WTC11 (cell line): ENCODE results near the gene RAB40B. TPM values are rescaled to one million over a fixed set of nuclear protein-coding genes. Genes with fewer than 3 reads are reported as not detected.

Source experiments
- ATAC-seq: fragments of 200-7000 bp; cut with Tn5 transposase; 2 replicates; pipeline ENCODE4 v1.10.0; 2021; ENCODE audit warnings: mild to moderate bottlenecking, moderate library complexity
- CTCF ChIA-PET: fragments of 300-600 bp; sonication (Branson Sonifier 250); formaldehyde crosslinking; loops from one replicate; lab custom pipeline; 2021; ENCODE audit warnings: antibody characterized with exemption; lab: Charles Lee
- POLR2A ChIA-PET: fragments of 350-600 bp; sonication (Branson Sonifier 250); formaldehyde crosslinking; loops from one replicate; lab custom pipeline; 2021; ENCODE audit warnings: antibody characterized with exemption; lab: Charles Lee
- DNase-seq: peaks from one replicate; pipeline ENCODE4 v3.0.0; 2021; ENCODE audit warnings: low spot score
- H3K27ac Mint-ChIP-seq: 2 replicates; pipeline ENCODE4 v1.8.0; 2021; ENCODE audit warnings: mixed read lengths
- H3K27me3 Mint-ChIP-seq: 2 replicates; pipeline ENCODE4 v1.8.0; 2021; ENCODE audit warnings: low read depth, mild to moderate bottlenecking, moderate library complexity, mixed read lengths
- H3K36me3 Mint-ChIP-seq: 2 replicates; pipeline ENCODE4 v1.8.0; 2021; ENCODE audit warnings: mixed read lengths
- H3K4me1 Mint-ChIP-seq: 2 replicates; pipeline ENCODE4 v1.8.0; 2022; ENCODE audit warnings: mixed read lengths
- H3K4me3 Mint-ChIP-seq: 2 replicates; pipeline ENCODE4 v1.8.0; 2021; ENCODE audit warnings: mild to moderate bottlenecking, moderate library complexity, mixed read lengths
- H3K9me3 Mint-ChIP-seq: 2 replicates; pipeline ENCODE4 v1.8.0; 2021; ENCODE audit warnings: mixed read lengths
- ATF1 ChIP-seq: sonication (generic); formaldehyde crosslinking; IDR thresholded peaks from 2 replicates; pipeline ENCODE4 v1.8.1; 2023; ENCODE audit warnings: mild to moderate bottlenecking, moderate library complexity, missing genetic modification reagents
- CREB1 ChIP-seq: sonication (generic); formaldehyde crosslinking; IDR thresholded peaks from 2 replicates; pipeline ENCODE4 v1.8.0; 2023; ENCODE audit warnings: mild to moderate bottlenecking, missing genetic modification reagents
- ELF4 ChIP-seq: sonication (generic); formaldehyde crosslinking; IDR thresholded peaks from 2 replicates; pipeline ENCODE4 v1.8.1; 2022; ENCODE audit warnings: low read depth, mild to moderate bottlenecking, moderate library complexity, missing genetic modification reagents
- EMX1 ChIP-seq: fragments of 250-450 bp; sonication (Bioruptor Pico); IDR thresholded peaks from 2 replicates; pipeline ENCODE4 v1.8.0; 2021; ENCODE audit warnings: mild to moderate bottlenecking
- GTF2I ChIP-seq: fragments of 250-450 bp; sonication (Bioruptor Pico); conservative IDR thresholded peaks from 2 replicates; pipeline ENCODE4 v1.4.0; 2021; ENCODE audit warnings: mild to moderate bottlenecking
- IRF2 ChIP-seq: sonication (generic); formaldehyde crosslinking; IDR thresholded peaks from 2 replicates; pipeline ENCODE4 v1.8.0; 2022; ENCODE audit warnings: low read depth, missing genetic modification reagents, borderline replicate concordance
- SMAD3 ChIP-seq: sonication (generic); formaldehyde crosslinking; IDR thresholded peaks from 2 replicates; pipeline ENCODE4 v1.8.0; 2022; ENCODE audit warnings: missing genetic modification reagents, mild to moderate bottlenecking, borderline replicate concordance
- SOX15 ChIP-seq: fragments of 250-450 bp; sonication (Bioruptor Pico); IDR thresholded peaks from 2 replicates; pipeline ENCODE4 v1.9.0; 2021; ENCODE audit warnings: mild to moderate bottlenecking
- TP53 ChIP-seq: sonication (generic); formaldehyde crosslinking; IDR thresholded peaks from 2 replicates; pipeline ENCODE4 v1.8.1; 2023; ENCODE audit warnings: mild to moderate bottlenecking, missing genetic modification reagents
- ZNF138 ChIP-seq: sonication (generic); formaldehyde crosslinking; conservative IDR thresholded peaks from 2 replicates; pipeline ENCODE4 v1.8.1; 2022; ENCODE audit warnings: mild to moderate bottlenecking, moderate library complexity, missing genetic modification reagents
- ZNF232 ChIP-seq: sonication (generic); formaldehyde crosslinking; IDR thresholded peaks from 2 replicates; pipeline ENCODE4 v1.8.0; 2022; ENCODE audit warnings: mild to moderate bottlenecking, missing genetic modification reagents
- ZNF396 ChIP-seq: fragments of 250-450 bp; sonication (Bioruptor Pico); IDR thresholded peaks from 2 replicates; pipeline ENCODE4 v1.8.0; 2021; ENCODE audit warnings: mild to moderate bottlenecking, moderate library complexity, borderline replicate concordance
- ZNF416 ChIP-seq: fragments of 250-450 bp; sonication (Bioruptor Pico); IDR thresholded peaks from 2 replicates; pipeline ENCODE4 v1.9.0; 2021; ENCODE audit warnings: mild to moderate bottlenecking, inconsistent platforms
- total RNA-seq: library from RNA; stranded (reverse); gene quantifications from 3 replicates; pipeline ENCODE4 v1.2.3, GENCODE V29; 2021
- TF ChIP-seq, protein P1 (sequence below): sonication (generic); formaldehyde crosslinking; IDR thresholded peaks from 2 replicates; pipeline ENCODE4 v1.8.0; 2022; ENCODE audit warnings: missing genetic modification reagents
- TF ChIP-seq, protein P2 (sequence below): sonication (generic); formaldehyde crosslinking; IDR thresholded peaks from 2 replicates; pipeline ENCODE4 v1.8.0; 2023; ENCODE audit warnings: mild to moderate bottlenecking, missing genetic modification reagents
- TF ChIP-seq, protein P3 (sequence below): sonication (generic); formaldehyde crosslinking; conservative IDR thresholded peaks from 2 replicates; pipeline ENCODE4 v1.8.1; 2022; ENCODE audit warnings: mild to moderate bottlenecking, missing genetic modification reagents
- TF ChIP-seq, protein P4 (sequence below): sonication (generic); formaldehyde crosslinking; IDR thresholded peaks from 2 replicates; pipeline ENCODE4 v1.8.1; 2022; ENCODE audit warnings: low read depth, missing genetic modification reagents, borderline replicate concordance
- TF ChIP-seq, protein P5 (sequence below): sonication (generic); formaldehyde crosslinking; IDR thresholded peaks from 2 replicates; pipeline ENCODE4 v1.8.1; 2023; ENCODE audit warnings: mild to moderate bottlenecking, missing genetic modification reagents
- TF ChIP-seq, protein P6 (sequence below): sonication (generic); formaldehyde crosslinking; IDR thresholded peaks from 2 replicates; pipeline ENCODE4 v1.8.0; 2022; ENCODE audit warnings: mild to moderate bottlenecking, missing genetic modification reagents

Gene RAB40B
- total RNA-seq, 1 experiment from 2014 or later = 3.1 TPM

DNA sequence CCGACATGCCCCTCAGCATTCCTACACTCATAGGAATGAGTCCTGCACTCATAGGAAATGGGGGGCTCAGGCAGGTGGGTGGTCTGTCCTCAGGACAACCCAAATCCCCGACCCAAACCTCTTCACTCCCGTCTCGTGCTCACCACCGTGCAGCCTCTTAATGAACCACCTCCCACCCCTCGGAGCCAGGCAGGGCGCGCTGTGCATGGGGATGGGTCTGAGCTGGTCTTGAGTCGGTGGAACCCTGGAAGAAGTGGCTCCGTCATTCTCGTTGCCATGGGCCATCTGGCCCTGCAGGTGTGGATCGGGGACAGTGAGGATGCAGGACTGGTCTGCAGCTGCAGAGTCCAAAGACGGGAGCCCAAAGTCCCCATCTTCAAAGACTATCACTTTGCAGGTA lies 6.4 kb upstream of the RAB40B start:
- peaks cover 13% of the 10 kb centered on the region for H3K27me3 Mint-ChIP-seq
- no peak overlapping the region for H3K27ac Mint-ChIP-seq
- ChIA-PET CTCF (no interaction called here), POLR2A (no interaction called here)
- no peaks in the 10 kb centered on the region for H3K36me3 Mint-ChIP-seq
- no peaks in the 10 kb centered on the region for H3K4me1 Mint-ChIP-seq
- no peak overlapping the region for H3K4me3 Mint-ChIP-seq
- TF ChIP-seq EMX1 (CRISPR knock-in tag) = no peak
- no peak for TF ChIP-seq ZNF416 (CRISPR knock-in tag)
- no peak for TF ChIP-seq ZNF232 (CRISPR knock-in tag)
- TF ChIP-seq ZNF138 (CRISPR knock-in tag) = no peak
- TF ChIP-seq, protein P1, sequence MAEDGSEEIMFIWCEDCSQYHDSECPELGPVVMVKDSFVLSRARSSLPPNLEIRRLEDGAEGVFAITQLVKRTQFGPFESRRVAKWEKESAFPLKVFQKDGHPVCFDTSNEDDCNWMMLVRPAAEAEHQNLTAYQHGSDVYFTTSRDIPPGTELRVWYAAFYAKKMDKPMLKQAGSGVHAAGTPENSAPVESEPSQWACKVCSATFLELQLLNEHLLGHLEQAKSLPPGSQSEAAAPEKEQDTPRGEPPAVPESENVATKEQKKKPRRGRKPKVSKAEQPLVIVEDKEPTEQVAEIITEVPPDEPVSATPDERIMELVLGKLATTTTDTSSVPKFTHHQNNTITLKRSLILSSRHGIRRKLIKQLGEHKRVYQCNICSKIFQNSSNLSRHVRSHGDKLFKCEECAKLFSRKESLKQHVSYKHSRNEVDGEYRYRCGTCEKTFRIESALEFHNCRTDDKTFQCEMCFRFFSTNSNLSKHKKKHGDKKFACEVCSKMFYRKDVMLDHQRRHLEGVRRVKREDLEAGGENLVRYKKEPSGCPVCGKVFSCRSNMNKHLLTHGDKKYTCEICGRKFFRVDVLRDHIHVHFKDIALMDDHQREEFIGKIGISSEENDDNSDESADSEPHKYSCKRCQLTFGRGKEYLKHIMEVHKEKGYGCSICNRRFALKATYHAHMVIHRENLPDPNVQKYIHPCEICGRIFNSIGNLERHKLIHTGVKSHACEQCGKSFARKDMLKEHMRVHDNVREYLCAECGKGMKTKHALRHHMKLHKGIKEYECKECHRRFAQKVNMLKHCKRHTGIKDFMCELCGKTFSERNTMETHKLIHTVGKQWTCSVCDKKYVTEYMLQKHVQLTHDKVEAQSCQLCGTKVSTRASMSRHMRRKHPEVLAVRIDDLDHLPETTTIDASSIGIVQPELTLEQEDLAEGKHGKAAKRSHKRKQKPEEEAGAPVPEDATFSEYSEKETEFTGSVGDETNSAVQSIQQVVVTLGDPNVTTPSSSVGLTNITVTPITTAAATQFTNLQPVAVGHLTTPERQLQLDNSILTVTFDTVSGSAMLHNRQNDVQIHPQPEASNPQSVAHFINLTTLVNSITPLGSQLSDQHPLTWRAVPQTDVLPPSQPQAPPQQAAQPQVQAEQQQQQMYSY = no peak
- TF ChIP-seq GTF2I = no peak
- TF ChIP-seq SOX15 = no peak
- TF ChIP-seq CREB1 (CRISPR knock-in tag) = no peak
- no peaks in the 10 kb centered on the region for H3K9me3 Mint-ChIP-seq
- no peak for DNase-seq
- ATAC-seq = no peak

DNA sequence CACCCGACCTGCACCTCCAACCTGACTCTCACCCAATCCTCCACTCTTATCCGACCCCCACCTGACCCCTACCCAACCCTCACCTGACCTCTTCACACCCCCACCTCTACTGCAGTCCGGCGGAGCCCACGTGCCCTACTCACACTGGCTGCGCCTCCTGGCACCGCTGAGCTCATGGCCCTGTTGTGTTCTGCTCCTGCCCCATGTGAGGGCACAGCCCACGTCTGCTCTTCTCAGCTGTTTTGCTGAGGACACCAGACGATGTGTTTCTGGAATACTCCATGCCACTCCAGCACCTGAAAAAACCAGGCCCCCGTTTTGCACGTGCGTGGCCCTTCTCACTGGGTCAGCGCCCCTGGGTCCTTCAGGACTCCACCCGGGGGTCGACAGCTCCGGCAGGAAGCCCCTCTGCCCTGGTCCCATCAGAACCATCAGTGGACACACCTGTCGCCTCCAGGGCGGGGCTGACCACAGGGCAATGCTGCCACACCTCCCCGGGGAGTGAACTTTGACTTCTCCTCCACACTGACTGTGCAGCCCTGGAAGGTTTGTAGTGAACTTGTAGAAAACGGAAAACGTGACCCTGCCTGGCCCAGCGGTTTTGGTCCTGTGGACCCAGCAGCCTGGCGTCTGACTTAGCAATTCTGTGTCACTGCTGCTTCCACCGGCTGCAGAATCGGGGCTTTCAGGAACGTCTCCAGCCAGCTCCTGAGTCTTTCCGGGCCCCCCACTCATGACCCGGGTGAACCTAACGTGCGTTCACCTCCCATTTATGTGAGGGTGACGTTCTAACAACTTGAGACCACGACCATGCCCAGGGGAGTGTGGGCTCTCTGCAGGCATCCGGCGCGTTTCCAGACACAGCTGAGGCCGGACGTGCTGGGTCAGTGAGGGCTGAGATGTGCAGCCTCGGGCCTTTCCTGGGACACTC lies 5.7 kb upstream of the RAB40B start:
- Mint-ChIP-seq H3K4me3 (no peak overlapping the region), H3K27ac (no peak overlapping the region), H3K4me1 (no peaks in the 10 kb centered on the region), H3K9me3 (no peaks in the 10 kb centered on the region)
- CTCF ChIA-PET = no interaction called here
- no peak for ATAC-seq
- TF ChIP-seq, protein P2, sequence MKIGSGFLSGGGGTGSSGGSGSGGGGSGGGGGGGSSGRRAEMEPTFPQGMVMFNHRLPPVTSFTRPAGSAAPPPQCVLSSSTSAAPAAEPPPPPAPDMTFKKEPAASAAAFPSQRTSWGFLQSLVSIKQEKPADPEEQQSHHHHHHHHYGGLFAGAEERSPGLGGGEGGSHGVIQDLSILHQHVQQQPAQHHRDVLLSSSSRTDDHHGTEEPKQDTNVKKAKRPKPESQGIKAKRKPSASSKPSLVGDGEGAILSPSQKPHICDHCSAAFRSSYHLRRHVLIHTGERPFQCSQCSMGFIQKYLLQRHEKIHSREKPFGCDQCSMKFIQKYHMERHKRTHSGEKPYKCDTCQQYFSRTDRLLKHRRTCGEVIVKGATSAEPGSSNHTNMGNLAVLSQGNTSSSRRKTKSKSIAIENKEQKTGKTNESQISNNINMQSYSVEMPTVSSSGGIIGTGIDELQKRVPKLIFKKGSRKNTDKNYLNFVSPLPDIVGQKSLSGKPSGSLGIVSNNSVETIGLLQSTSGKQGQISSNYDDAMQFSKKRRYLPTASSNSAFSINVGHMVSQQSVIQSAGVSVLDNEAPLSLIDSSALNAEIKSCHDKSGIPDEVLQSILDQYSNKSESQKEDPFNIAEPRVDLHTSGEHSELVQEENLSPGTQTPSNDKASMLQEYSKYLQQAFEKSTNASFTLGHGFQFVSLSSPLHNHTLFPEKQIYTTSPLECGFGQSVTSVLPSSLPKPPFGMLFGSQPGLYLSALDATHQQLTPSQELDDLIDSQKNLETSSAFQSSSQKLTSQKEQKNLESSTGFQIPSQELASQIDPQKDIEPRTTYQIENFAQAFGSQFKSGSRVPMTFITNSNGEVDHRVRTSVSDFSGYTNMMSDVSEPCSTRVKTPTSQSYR (CRISPR knock-in tag) = no peak
- TF ChIP-seq ATF1 (CRISPR knock-in tag) (no peak), ELF4 (no peak), TP53 (CRISPR knock-in tag) (no peak), ZNF396 (CRISPR knock-in tag) (no peak), SMAD3 (CRISPR knock-in tag) (no peak), EMX1 (CRISPR knock-in tag) (no peak), CREB1 (CRISPR knock-in tag) (no peak), IRF2 (CRISPR knock-in tag) (no peak)
- TF ChIP-seq, protein P3, sequence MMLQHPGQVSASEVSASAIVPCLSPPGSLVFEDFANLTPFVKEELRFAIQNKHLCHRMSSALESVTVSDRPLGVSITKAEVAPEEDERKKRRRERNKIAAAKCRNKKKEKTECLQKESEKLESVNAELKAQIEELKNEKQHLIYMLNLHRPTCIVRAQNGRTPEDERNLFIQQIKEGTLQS = no peak
- TF ChIP-seq, protein P4, sequence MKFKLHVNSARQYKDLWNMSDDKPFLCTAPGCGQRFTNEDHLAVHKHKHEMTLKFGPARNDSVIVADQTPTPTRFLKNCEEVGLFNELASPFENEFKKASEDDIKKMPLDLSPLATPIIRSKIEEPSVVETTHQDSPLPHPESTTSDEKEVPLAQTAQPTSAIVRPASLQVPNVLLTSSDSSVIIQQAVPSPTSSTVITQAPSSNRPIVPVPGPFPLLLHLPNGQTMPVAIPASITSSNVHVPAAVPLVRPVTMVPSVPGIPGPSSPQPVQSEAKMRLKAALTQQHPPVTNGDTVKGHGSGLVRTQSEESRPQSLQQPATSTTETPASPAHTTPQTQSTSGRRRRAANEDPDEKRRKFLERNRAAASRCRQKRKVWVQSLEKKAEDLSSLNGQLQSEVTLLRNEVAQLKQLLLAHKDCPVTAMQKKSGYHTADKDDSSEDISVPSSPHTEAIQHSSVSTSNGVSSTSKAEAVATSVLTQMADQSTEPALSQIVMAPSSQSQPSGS = no peak
- TF ChIP-seq, protein P5, sequence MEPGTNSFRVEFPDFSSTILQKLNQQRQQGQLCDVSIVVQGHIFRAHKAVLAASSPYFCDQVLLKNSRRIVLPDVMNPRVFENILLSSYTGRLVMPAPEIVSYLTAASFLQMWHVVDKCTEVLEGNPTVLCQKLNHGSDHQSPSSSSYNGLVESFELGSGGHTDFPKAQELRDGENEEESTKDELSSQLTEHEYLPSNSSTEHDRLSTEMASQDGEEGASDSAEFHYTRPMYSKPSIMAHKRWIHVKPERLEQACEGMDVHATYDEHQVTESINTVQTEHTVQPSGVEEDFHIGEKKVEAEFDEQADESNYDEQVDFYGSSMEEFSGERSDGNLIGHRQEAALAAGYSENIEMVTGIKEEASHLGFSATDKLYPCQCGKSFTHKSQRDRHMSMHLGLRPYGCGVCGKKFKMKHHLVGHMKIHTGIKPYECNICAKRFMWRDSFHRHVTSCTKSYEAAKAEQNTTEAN (CRISPR knock-in tag) = no peak
- TF ChIP-seq, protein P6, sequence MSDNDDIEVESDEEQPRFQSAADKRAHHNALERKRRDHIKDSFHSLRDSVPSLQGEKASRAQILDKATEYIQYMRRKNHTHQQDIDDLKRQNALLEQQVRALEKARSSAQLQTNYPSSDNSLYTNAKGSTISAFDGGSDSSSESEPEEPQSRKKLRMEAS (CRISPR knock-in tag) = no peak
- TF ChIP-seq, all 79 proteins: peak for 0
- Mint-ChIP-seq H3K36me3 (no peaks in the 10 kb centered on the region), H3K27me3 (peaks cover 20% of the 10 kb centered on the region)
- DNase-seq = no peak
- POLR2A ChIA-PET = no interaction called here
